HG03139 (cell line): Measurements from ENCODE around the gene ZNF541.
"Not testable (repeated sequence)": the region's sequence is repeated elsewhere in the genome, so short reads cannot be mapped to it uniquely, and the experiment has no call there.

Experiments used
- ATAC-seq: cut with Tn5 transposase; IDR thresholded peaks from one replicate; pipeline ENCODE4 v1.9.1; 2021; ENCODE audit not compliant: unreplicated experiment

The ZNF541 gene

GRCh38 chr19:47601180-47601904 is 28.4 kb upstream of the ZNF541 start:
- ATAC-seq = no peak

GRCh38 chr19:47600246-47601179 is 27.6 kb upstream of the ZNF541 start:
- ATAC-seq = peak; percentile 94

DNA sequence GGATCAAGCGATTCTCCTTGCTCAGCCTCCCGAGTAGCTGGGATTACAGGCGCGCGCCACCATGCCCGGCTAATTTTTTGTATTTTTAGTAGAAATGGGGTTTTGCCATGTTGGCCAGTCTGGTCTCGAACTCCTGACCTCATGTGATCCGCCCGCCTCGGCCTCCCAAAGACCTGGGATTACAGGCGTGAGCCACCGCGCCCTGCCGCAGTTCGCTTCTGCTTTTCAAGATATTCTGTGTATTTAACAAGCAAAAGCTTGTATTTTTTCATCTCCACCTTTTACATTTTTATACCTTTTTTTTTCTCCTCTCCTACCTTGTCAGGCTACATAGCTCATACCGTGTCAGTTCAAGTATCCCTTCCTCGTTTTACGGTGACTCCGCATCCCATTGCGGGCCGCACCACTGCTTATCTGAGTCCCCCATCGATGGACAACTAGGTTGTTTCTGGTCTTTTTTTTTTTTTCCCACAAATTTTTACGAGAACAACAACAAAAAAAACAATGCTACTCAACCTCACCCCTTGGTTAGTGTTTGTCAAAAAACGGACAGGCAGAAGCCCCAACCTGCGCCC is 26.8 kb upstream of the ZNF541 start:
- ATAC-seq = not testable (repeated sequence)

GRCh38 chr19:47598407-47599349 is 25.7 kb upstream of the ZNF541 start:
- no peak for ATAC-seq

GRCh38 chr19:47595944-47596343 is 23.0 kb upstream of the ZNF541 start:
- no peak for ATAC-seq

GRCh38 chr19:47593860-47594259 is 20.9 kb upstream of the ZNF541 start:
- ATAC-seq = no peak

- ATAC-seq = no peak
Measured at GRCh38 chr19:47589824-47590223, 16.9 kb upstream of the ZNF541 start.

DNA sequence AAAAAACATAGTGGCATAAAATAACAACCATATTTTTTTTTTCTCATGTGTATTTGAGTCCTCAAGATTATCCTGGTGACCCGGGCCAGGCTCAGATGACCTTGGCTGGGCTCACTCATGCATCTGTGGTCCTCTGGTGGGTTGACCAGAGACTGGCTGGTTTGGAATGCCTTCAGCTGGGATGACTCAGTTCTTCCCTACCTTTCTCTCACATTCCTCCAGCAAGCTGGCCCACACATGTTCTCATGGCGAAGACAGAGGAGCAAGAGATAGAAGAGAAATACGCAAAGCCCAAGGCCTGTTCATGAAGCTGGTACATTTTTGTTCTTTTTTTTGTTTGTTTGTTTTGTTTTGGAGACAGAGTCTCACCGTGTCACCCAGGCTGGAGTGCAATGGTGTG is 14.3 kb upstream of the ZNF541 start:
- no peak for ATAC-seq

DNA sequence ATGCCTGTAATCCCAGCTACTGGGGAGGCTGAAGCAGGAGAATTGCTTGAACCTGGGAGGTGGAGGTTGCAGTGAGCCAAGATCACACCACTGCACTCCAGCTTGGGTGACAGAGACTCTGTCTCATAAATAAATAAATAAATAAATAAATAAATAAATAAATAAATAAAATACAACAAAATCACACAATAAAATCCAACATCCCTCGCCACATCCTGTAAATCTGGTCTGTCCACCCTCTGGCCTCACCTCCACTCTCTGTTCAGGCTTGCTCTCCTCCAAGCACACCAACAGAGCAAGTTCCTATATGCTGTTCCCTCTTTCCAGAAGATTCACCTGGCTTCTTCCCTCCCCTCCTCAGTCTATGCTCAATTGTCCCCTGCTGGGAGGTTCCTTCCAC is 10.2 kb upstream of the ZNF541 start:
- not testable (repeated sequence) for ATAC-seq

GRCh38 chr19:47582320-47582909 is 9.5 kb upstream of the ZNF541 start:
- no peak for ATAC-seq

DNA sequence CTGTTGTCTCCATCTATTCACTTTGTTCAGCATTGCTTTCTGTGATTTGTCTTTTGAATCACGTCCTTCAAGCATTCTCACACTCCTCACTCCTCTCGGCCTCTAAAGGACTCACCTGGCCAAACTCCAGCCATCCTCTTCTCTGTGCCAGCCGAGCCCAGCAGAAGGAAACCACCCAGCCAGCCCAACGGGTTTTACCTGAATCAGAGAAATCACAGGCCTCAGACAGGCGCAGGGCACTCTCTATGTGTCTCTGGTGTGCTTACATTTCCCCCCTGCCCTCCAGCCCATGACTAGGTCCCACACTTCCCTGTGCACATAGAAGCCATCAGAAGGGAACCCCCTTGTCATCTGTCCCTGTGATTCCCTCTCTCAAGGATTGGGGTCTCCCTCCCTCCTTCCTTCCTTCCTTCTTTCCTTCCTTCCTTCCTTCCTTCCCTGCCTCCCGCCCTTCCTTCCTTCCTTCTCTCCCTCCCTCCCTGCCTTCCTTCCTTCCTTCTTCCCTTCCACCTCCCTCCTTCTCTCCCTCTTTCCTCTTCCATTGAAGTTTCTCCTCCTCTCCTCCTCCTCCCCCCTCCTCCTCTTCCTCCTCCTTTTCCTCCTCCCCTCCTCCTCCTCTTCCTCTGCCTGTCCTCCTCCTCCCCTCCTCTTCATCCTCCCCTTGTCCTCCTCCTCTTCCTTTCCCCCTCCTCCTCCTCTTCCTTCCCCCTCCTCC is 8.8 kb upstream of the ZNF541 start:
- no peak for ATAC-seq

GRCh38 chr19:47580397-47580796 is 7.4 kb upstream of the ZNF541 start:
- ATAC-seq = no peak

DNA sequence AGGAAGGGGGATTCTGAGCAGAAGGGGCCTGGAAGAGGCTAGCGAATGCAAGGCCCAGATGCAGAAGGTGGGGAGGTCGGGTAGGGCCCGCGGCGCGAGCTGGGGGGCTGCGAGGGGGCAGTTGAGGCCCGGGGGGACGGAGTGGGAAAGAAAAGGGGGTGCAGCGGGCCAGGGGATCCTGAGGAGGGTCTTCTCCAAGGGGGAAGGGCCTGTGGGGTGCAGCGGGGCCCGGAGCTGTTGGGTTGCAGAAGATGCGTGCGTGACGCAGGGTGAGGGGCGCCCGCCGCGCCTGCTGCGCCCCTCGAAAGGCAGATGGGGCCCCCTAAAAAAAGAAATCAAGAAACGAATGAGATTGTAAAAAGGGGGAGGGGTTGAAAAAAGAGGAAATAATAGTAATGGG is 313 bp downstream of the ZNF541 start:
- ATAC-seq = no peak

GRCh38 chr19:47569331-47569730 is 3.6 kb downstream of the ZNF541 start:
- ATAC-seq = no peak

DNA sequence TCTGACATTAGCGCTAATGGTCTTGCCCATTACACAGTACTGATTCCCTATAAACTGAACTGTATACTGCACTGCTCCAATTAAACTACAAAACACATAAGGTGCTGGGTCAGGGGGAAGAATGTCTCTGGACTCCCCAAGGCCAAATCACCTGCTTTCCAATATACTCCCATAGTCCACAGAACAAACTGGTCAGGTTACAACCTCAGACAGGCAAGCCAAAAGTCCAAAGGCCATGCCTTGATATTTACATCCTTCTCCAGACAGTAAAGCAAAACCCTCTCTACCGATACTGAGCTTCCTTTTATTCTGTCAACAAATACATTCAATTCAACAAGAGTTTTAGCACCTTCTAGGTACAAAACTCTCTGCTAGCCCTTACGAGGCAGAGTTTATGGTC is 8.9 kb downstream of the ZNF541 start:
- ATAC-seq = no peak

DNA sequence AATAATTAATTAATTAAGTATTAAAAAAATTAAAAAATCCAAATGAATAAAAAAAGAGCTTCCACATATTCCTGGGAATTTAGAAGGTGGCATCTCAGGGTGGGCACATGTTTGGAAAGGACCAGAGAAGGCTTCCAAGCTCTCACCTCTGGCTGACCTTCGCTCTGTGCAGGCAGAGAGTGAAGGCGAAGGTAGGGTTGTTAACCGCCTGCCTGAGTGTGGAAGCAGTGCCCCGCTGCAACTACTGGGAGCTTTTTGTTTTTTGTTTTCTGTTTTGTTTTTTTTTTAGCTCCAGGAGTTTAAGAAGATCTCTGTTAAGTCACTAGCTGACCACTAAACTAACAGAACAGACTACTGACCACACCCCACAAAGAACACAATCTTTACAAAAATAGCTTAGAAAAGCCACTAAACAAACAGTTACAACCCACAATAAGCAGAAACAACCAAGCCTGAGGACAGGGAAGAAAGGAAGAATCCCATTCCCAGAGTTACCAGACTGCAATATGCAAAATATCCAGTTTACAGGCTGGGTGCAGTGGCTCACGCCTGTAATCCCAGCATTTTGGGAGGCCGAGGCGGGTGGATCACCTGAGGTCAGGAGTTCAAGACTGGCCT is 11.4 kb downstream of the ZNF541 start:
- ATAC-seq = no peak

DNA sequence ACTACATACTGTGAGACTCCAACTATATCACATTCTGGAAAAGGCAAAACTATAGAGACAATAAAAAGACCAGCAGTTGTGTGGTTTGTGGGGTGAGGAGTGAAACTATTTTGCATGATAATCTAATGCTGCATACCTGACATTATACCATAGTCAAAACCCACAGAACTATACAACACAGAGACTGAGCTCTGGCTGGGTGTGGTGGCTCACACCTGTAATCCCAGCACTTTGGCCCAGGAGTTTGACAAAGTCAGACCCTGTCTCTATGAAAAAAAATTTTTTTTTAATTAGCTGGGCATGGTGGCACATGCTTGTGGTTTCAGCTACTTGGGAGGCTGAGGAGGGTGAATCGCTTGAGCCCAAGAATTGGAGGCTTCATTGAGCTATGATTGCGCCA is 11.9 kb downstream of the ZNF541 start:
- ATAC-seq = no peak

GRCh38 chr19:47550129-47550528 is 22.8 kb downstream of the ZNF541 start:
- ATAC-seq = no peak

DNA sequence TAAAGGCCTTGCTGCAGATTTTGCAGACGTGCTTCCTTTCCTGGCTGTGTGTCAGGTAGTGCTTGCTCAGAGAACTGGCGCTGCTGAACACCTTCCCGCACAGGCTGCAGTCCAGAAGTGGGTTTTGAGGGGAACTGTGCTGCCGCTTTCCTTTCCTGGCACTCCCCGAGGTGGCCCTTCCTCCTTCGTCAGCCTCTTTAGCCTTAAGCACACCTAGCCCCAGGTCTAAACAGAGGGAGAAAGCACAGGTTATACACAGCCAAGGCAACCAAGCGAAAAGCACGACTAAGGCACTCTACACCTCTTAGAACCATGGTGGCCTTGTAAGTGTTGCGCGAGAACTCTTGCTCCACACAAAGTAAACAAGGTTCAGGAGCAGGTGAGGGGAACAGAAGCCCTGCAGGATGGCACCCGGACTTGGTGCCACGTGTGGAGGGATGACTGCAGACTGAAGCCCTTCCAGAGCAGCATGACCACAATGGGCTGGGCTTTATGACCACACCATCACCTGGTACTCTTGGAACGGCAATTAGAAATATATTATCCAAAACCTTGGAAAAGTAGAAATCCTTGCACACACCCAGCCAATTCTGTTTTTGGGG is 23.6 kb downstream of the ZNF541 start:
- no peak for ATAC-seq
